DOHH2 (cell line): ENCODE measurements around the gene DMC1.

Experiments
- H3F3A ChIP-seq: fragments of 200-600 bp; sonication (generic), shearing (Covaris generic); 2 replicates; pipeline ENCODE4 v1.6.0; 2016; ENCODE audit warnings: antibody characterized with exemption, mild to moderate bottlenecking; ENCODE audit not compliant: control insufficient read depth, insufficient read depth
- H3K27ac ChIP-seq: fragments of 200-600 bp; sonication (generic); 2 replicates; pipeline ENCODE4 v1.5.1; 2014; ENCODE audit warnings: low read depth, mild to moderate bottlenecking, low read length, moderate library complexity
- H3K27me3 ChIP-seq: fragments of 200-600 bp; sonication (generic); 2 replicates; pipeline ENCODE4 v1.6.1; 2014; ENCODE audit warnings: mild to moderate bottlenecking, low read length, mixed read lengths; ENCODE audit not compliant: control insufficient read depth
- H3K36me3 ChIP-seq: fragments of 200-600 bp; sonication (generic); 2 replicates; pipeline ENCODE4 v1.6.1; 2014; ENCODE audit warnings: mild to moderate bottlenecking, low read length, moderate library complexity, mixed read lengths; ENCODE audit not compliant: control insufficient read depth
- H3K4me1 ChIP-seq: fragments of 200-600 bp; sonication (generic); 2 replicates; pipeline ENCODE4 v1.6.1; 2014; ENCODE audit warnings: mild to moderate bottlenecking, low read length, mixed read lengths; ENCODE audit not compliant: control insufficient read depth
- H3K4me2 ChIP-seq: fragments of 200-600 bp; sonication (generic); 2 replicates; pipeline ENCODE4 v1.6.0; 2014; ENCODE audit warnings: mild to moderate bottlenecking, low read length, moderate library complexity
- H3K4me3 ChIP-seq: fragments of 200-600 bp; sonication (generic); 2 replicates; pipeline ENCODE4 v1.5.1; 2014; ENCODE audit warnings: mild to moderate bottlenecking, low read length, mixed read lengths
- H3K79me2 ChIP-seq: fragments of 200-600 bp; sonication (generic); 2 replicates; pipeline ENCODE4 v1.6.1; 2014; ENCODE audit warnings: mild to moderate bottlenecking, low read length, mixed read lengths; ENCODE audit not compliant: control insufficient read depth
- H3K9me2 ChIP-seq: fragments of 200-600 bp; sonication (generic); replicated peaks from 2 replicates; pipeline ENCODE4 v1.6.1; 2014; ENCODE audit warnings: mild to moderate bottlenecking, low read length, mixed read lengths; ENCODE audit not compliant: control insufficient read depth
- H3K9me3 ChIP-seq: fragments of 200-600 bp; sonication (generic); 2 replicates; pipeline ENCODE4 v1.6.1; 2014; ENCODE audit warnings: antibody characterized with exemption, low read length, mixed read lengths; ENCODE audit not compliant: control insufficient read depth, insufficient read depth
- H4K20me1 ChIP-seq: fragments of 200-600 bp; sonication (generic); 2 replicates; pipeline ENCODE4 v1.6.0; 2014; ENCODE audit warnings: low read depth, mild to moderate bottlenecking, antibody characterized with exemption, low read length, moderate library complexity; ENCODE audit not compliant: control insufficient read depth, insufficient read depth
- CTCF ChIP-seq: fragments of 200-600 bp; sonication (generic); IDR thresholded peaks from one replicate; pipeline ENCODE4 v1.5.1; 2014; ENCODE audit warnings: antibody characterized with exemption, mild to moderate bottlenecking, low read depth, low read length; ENCODE audit not compliant: poor library complexity, severe bottlenecking
- EZH2phosphoT487 ChIP-seq: fragments of 200-600 bp; sonication (generic); IDR thresholded peaks from 2 replicates; pipeline ENCODE4 v1.6.1; 2017; ENCODE audit warnings: borderline replicate concordance, mild to moderate bottlenecking, antibody characterized with exemption, low read length, moderate library complexity, mixed read lengths

The DMC1 gene

GRCh38 chr22:38491707-38492348 is 78.2 kb downstream of the DMC1 start:
- H3K27ac ChIP-seq = no peak overlapping the region
- no peaks in the 10 kb centered on the region for H3K4me1 ChIP-seq
- peaks cover 96% of the 10 kb centered on the region for H3K36me3 ChIP-seq
- H3K4me2 ChIP-seq = no peak overlapping the region
- H3F3A ChIP-seq = peaks cover 44% of the 10 kb centered on the region
- TF ChIP-seq CTCF (no peak), EZH2phosphoT487 (no peak)
- H4K20me1 ChIP-seq = peaks cover 15% of the 10 kb centered on the region
- H3K9me3 ChIP-seq = no peaks in the 10 kb centered on the region
- peaks cover 40% of the 10 kb centered on the region for H3K79me2 ChIP-seq
- no peak overlapping the region for H3K4me3 ChIP-seq
- no peaks in the 10 kb centered on the region for H3K27me3 ChIP-seq
- no peaks in the 10 kb centered on the region for H3K9me2 ChIP-seq

GRCh38 chr22:38490915-38491314 is 79.1 kb downstream of the DMC1 start:
- Histone ChIP-seq H3K9me2 (no peaks in the 10 kb centered on the region), H3K4me3 (no peak overlapping the region), H3K9me3 (no peaks in the 10 kb centered on the region), H3K4me1 (no peaks in the 10 kb centered on the region), H3K36me3 (peaks cover 96% of the 10 kb centered on the region), H3K79me2 (peaks cover 32% of the 10 kb centered on the region), H3F3A (peaks cover 51% of the 10 kb centered on the region), H3K27ac (no peak overlapping the region), H3K27me3 (no peaks in the 10 kb centered on the region), H4K20me1 (peaks cover 17% of the 10 kb centered on the region), H3K4me2 (no peak overlapping the region)
- TF ChIP-seq CTCF (no peak), EZH2phosphoT487 (no peak)

- Histone ChIP-seq H3K27me3 (no peaks in the 10 kb centered on the region), H3K9me2 (no peaks in the 10 kb centered on the region), H3K4me2 (no peak overlapping the region), H3K27ac (no peak overlapping the region), H3K36me3 (peaks cover 95% of the 10 kb centered on the region), H3K4me3 (no peak overlapping the region), H3F3A (peaks cover 51% of the 10 kb centered on the region), H4K20me1 (peaks cover 17% of the 10 kb centered on the region), H3K79me2 (peaks cover 28% of the 10 kb centered on the region), H3K4me1 (no peaks in the 10 kb centered on the region), H3K9me3 (no peaks in the 10 kb centered on the region)
- TF ChIP-seq EZH2phosphoT487 (no peak), CTCF (no peak)
Observed at GRCh38 chr22:38490475-38490874, 79.5 kb downstream of the DMC1 start.
